ENCODE data around the gene GALNT10. TPM values are rescaled to one million over a fixed set of nuclear protein-coding genes. Genes with fewer than 3 reads are reported as not detected.

The GALNT10 gene
- total RNA-seq, 2 experiments from 2014 or later = 12.9 to 15.2 TPM

DNA sequence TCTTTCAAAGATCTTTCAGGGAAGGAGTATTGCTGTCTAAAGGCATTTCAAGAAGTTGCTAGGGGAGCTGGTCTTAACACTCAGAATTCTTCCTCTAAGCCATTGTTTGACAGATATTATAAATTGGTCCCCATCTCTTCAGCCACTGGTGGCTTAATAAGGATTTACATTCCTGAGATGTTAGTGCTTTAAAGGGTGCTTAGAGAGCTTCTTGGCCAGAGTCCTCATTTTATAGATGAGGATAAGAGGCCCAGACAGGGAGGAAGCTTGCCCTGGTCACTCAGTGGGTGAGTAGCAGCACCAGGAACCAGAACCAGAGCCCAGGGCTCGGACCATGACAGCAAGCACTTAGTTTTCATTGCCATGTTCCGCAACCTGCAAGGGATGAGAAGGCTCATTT is 53.2 kb downstream of the GALNT10 start:
- intact Hi-C loops (cut with micrococcal nuclease) = no loop called here
- CTCF ChIA-PET = interaction anchor here (2.3 kb wide), 1 partner anchor 54 kb away, joined by 6 read pairs; the partner anchor contains the start of gene GALNT10

GRCh38 chr5:154244476-154244875 is 53.9 kb downstream of the GALNT10 start:
- Mint-ChIP-seq H3K36me3 (ENCODE audit: low read depth) (no peaks in the 10 kb centered on the region), H3K27me3 (no peaks in the 10 kb centered on the region), H3K27ac (no peak overlapping the region), H3K4me3 (no peak overlapping the region), H3K9me3 (no peaks in the 10 kb centered on the region), H3K4me1 (ENCODE audit: low read depth) (peaks cover 18% of the 10 kb centered on the region)
- ATAC-seq (no peak), DNase-seq (no peak)
- intact Hi-C loops (cut with micrococcal nuclease) = no loop called here
- TF ChIP-seq CTCF (IDR thresholded peaks at IDR 0.05) = no peak
- CTCF ChIA-PET = interaction anchor here (0.7 to 2.3 kb wide), 2 partner anchors 8 to 55 kb away, joined by 3 to 6 read pairs; partner anchors contain the start of gene GALNT10
- POLR2A ChIA-PET = no interaction called here

More for the DNA sequence above, 53.2 kb downstream of the GALNT10 start:
- Mint-ChIP-seq H3K27me3 (no peaks in the 10 kb centered on the region), H3K36me3 (ENCODE audit: low read depth) (no peaks in the 10 kb centered on the region), H3K27ac (no peak overlapping the region), H3K4me3 (no peak overlapping the region), H3K4me1 (ENCODE audit: low read depth) (peaks cover 18% of the 10 kb centered on the region), H3K9me3 (no peaks in the 10 kb centered on the region)
- POLR2A ChIA-PET = no interaction called here
- ATAC-seq (no peak), DNase-seq (no peak)
- TF ChIP-seq CTCF (IDR thresholded peaks at IDR 0.05) = no peak

DNA sequence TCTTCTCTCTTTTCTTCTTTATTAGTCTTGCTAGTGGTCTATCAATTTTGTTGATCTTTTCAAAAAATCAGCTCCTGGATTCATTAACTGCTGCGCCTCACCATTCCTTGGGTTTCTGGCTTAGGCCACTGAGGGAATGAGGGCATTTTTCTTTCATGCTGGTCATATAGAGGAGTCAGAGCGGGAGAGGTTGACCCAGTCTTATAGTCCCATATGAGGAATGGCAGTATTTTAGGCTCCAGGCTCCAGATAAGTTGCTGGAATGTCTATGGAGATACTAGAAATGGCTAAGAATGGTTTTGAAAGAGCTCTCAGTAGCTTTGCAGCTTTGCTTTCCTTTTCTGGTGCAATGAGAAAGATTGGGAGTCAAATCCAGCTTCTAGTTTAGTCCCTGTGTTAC is 58.2 kb downstream of the GALNT10 start:
- H3K4me3 Mint-ChIP-seq = no peak overlapping the region
- intact Hi-C loops (cut with micrococcal nuclease) = no loop called here
- no peaks in the 10 kb centered on the region for H3K27me3 Mint-ChIP-seq
- no peak for ATAC-seq
- no peak for DNase-seq
- peaks cover 6% of the 10 kb centered on the region for H3K4me1 Mint-ChIP-seq (ENCODE audit: low read depth)
- peaks cover 4% of the 10 kb centered on the region for H3K36me3 Mint-ChIP-seq (ENCODE audit: low read depth)
- CTCF ChIA-PET = no interaction called here
- POLR2A ChIA-PET = no interaction called here
- no peak for TF ChIP-seq CTCF (IDR thresholded peaks at IDR 0.05)
- no peak overlapping the region for H3K27ac Mint-ChIP-seq
- H3K9me3 Mint-ChIP-seq = peaks cover 6% of the 10 kb centered on the region

DNA sequence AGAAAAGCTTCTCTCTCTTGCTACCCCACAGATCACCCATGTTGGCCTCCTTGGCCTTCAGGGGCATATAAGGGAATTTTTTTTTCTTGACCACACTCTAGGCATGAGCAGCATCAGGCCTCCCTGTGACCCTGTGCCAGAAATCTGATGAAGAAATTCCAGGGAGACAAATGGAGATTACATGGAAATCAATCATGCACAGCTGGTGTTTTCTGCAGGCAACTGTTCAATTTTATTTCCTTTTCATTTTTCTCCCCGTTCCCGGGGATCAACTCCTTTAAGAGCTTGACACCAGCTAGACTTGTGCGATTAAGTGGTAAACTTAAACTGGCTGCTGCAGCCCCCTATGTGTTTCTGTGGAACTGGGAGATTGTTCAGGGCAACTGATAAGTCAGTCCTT is 59.3 kb downstream of the GALNT10 start:
- Mint-ChIP-seq H3K27ac (no peak overlapping the region), H3K4me1 (ENCODE audit: low read depth) (peaks cover 2% of the 10 kb centered on the region), H3K9me3 (peaks cover 6% of the 10 kb centered on the region), H3K4me3 (no peak overlapping the region), H3K27me3 (no peaks in the 10 kb centered on the region), H3K36me3 (ENCODE audit: low read depth) (peaks cover 9% of the 10 kb centered on the region)
- ATAC-seq (no peak), DNase-seq (no peak)
- intact Hi-C loops (cut with micrococcal nuclease) = no loop called here
- CTCF ChIA-PET = no interaction called here
- no peak for TF ChIP-seq CTCF (IDR thresholded peaks at IDR 0.05)
- POLR2A ChIA-PET = no interaction called here

- H3K4me1 Mint-ChIP-seq (ENCODE audit: low read depth) = no peaks in the 10 kb centered on the region
- peaks cover 10% of the 10 kb centered on the region for H3K36me3 Mint-ChIP-seq (ENCODE audit: low read depth)
- H3K27ac Mint-ChIP-seq = no peak overlapping the region
- ChIA-PET CTCF (no interaction called here), POLR2A (no interaction called here)
- intact Hi-C loops (cut with micrococcal nuclease) = no loop called here
- ATAC-seq (no peak), DNase-seq (no peak)
- peaks cover 6% of the 10 kb centered on the region for H3K9me3 Mint-ChIP-seq
- no peak overlapping the region for H3K4me3 Mint-ChIP-seq
- H3K27me3 Mint-ChIP-seq = no peaks in the 10 kb centered on the region
- no peak for TF ChIP-seq CTCF (IDR thresholded peaks at IDR 0.05)
These were observed 61.0 kb downstream of the GALNT10 start for GRCh38 chr5:154251529-154251928.

All from activated CD8-positive, alpha-beta T cell treated with anti-CD3 and anti-CD28 coated beads for 36 hours (primary cell).